D341Med (cell line): Measurements from ENCODE around the gene ERC1.
A peak's percentile ranks its signal among the peaks of the same experiment; 100 is the strongest.
"Not testable (repeated sequence)": the region's sequence is repeated elsewhere in the genome, so short reads cannot be mapped to it uniquely, and the experiment has no call there.

Experiments used
- DNase-seq: peaks from one replicate; pipeline ENCODE4 v3.0.0; 2012; ENCODE audit warnings: low spot score

The ERC1 gene

GRCh38 chr12:1222858-1223639 is 232.0 kb downstream of the ERC1 start:
- DNase-seq, result no peak

DNA sequence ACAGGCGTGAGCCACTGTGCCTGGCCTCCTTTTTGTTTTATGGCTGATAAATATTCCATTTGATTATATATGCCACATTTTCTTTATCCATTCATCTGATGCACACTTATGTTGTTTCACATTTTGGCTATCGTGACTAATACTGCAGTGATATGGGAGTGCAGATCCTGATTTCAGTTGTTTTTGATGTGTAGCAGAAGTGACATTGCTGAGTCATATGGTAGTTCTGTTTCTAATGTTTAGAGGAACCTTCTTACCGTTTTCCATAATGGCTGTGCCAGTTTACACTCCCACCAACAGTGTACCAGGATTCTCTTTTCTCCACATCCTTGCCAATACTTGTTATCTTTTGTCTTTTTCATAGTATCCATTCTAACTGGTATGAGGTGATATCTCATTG is 235.9 kb downstream of the ERC1 start:
- no peak for DNase-seq

DNA sequence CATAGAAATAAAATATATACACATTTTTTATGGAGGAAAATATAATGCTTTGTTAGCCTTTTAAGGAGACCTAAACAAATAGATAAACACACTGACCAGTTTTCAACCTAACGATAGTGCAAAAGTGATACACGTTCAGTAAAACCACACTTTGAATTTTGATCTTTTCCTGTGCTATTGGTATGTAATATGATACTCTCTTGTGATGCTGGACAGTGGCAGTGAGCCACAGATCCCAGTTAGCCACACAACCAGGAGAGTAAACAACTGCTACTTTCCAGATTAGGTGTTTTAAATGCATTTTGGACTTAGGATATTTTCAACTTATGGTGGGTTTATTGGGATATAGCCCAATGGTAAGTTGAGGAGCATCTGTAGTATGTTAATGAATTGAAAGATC is 243.1 kb downstream of the ERC1 start:
- no peak for DNase-seq

- DNase-seq, result no peak
Measured at GRCh38 chr12:1246637-1247036, 255.6 kb downstream of the ERC1 start.

- DNase-seq, result no peak
Measured at GRCh38 chr12:1250641-1251040, 259.6 kb downstream of the ERC1 start.

GRCh38 chr12:1252758-1253157 is 261.7 kb downstream of the ERC1 start:
- DNase-seq, result no peak

DNA sequence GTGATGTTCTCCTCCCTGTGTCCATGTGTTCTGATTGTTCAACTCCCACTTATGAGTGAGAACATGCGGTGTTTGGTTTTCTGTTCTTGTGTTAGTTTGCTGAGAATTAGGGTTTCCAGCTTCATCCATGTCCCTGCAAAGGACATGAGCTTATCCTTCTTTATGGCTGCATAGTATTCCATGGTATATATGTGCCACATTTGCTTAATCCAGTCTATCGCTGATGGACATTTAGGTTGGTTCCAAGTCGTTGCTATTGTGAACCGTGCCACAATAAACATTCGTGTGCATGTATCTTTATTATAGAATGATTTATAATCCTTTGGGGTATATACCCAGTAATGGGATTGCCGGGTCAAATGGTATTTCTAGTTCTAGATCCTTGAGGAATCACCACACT is 264.1 kb downstream of the ERC1 start:
- not testable (repeated sequence) for DNase-seq

DNA sequence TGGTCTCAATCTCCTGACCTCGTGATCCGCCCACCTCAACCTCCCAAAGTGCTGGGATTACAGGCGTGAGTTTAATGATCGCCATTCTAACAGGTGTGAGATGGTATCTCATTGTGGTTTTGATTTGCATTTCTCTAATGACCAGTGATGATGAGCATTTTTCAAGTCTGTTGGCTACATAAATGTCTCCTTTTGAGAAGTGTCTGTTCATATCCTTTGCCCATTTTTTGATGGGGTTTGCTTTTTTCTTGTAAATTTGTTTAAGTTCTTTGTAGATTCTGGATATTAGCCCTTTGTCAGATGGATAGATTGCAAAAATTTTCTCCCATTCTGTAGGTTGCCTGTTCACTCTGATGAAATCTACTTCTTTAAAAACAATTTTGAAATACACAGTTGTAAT is 264.8 kb downstream of the ERC1 start:
- DNase-seq, result not testable (repeated sequence)

DNA sequence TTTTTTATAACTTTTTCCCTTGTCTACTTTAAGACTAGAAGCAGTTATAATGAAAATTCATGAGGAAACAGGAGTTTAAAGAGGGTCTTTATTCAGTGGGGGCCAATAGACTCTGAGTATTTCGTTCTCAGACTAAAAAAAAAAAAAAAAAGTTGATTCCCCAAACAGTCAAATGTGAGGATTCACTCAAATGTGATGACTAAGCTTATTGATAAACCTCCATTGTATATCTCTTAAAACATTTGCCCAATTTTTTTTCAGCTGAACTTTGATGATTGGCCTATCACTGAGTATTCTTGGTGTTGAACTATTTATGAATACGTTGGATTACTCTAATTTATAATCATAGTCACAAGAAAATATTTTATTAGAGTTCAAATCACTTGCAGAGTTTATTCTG is 265.3 kb downstream of the ERC1 start:
- no peak for DNase-seq

DNA sequence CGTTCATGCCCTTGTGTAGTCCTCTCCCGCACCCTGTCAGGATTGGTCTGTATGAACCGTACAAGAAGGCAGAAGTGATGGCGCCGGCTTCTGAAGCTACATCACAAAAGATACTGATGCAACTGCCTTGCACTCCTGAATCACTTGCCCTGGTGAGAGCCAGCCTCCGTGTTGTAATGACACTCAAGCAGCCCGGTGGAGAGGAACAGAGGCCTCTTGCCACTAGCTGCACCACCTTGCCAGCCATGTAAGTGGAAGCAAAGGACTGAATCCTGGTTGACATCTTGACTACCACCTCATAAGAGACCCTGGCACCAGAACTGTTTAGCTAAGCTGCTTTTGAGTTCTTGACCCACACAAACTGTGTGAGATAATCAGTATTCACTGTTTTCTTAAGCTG is 266.0 kb downstream of the ERC1 start:
- DNase-seq, result no peak

DNA sequence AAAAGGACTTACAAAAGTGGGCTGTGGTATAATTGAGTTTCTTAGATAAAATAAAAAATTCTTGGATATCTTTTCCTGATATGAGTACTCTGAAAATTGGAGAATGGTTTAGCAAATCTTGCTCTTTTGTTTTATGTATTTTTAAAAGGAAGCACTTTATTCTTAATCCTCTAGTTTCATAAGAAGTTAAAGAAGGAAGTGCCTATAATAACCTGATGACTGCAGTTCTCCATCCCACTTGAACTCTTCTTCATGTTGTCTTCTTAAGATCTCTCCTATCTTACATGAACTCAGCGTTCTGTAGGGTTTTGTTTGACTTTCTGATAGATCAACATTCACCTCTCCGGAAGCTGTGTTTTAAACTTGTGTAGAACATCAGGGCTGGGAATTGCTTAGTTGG is 271.0 kb downstream of the ERC1 start:
- DNase-seq, result no peak

GRCh38 chr12:1267243-1267642 is 276.2 kb downstream of the ERC1 start:
- no peak for DNase-seq

DNA sequence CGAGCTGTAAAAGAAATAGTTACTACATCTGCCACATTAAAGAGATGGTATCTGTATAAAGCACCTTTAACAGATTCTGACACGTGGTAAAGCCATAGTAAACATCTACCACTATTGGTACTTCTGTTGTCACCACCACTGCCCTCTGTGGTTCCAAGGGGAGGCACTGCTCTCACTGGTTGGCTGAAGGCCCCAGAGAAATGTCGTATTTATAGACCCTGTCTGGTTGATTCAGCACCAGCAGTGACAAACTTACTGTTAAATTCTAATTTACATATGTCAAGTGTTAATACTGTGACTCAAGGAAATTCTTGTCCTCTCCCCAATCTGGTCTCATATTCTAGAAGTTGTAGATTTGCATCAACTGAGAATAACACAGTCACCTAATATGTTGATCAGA is 281.1 kb downstream of the ERC1 start:
- DNase-seq, result no peak

- DNase-seq, result no peak
Measured at GRCh38 chr12:1273051-1273450, 282.0 kb downstream of the ERC1 start.

DNA sequence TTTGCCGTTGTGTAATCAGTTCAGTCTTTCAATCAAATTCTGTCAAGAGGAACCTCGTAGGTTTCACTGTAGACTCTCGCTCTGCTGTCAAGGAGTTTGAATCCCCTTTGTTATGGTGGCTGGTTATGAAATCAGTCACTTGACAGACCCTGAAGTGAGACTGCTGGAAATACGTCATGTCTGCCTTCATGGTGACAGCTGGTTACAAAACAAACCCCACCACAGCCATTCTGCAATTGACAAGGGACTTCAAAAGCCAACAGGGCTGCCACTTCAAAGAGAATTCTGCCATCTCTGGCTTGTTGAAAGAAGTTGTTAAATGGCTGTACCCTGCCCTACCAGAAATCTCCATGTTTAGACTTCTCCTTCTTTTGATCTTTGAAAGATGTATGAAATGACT is 286.9 kb downstream of the ERC1 start:
- no peak for DNase-seq

GRCh38 chr12:1279050-1279449 is 288.0 kb downstream of the ERC1 start:
- DNase-seq, result no peak

GRCh38 chr12:1280059-1280458 is 289.0 kb downstream of the ERC1 start:
- no peak for DNase-seq

- DNase-seq, result no peak
Measured at GRCh38 chr12:1281683-1282366, 290.8 kb downstream of the ERC1 start.

DNA sequence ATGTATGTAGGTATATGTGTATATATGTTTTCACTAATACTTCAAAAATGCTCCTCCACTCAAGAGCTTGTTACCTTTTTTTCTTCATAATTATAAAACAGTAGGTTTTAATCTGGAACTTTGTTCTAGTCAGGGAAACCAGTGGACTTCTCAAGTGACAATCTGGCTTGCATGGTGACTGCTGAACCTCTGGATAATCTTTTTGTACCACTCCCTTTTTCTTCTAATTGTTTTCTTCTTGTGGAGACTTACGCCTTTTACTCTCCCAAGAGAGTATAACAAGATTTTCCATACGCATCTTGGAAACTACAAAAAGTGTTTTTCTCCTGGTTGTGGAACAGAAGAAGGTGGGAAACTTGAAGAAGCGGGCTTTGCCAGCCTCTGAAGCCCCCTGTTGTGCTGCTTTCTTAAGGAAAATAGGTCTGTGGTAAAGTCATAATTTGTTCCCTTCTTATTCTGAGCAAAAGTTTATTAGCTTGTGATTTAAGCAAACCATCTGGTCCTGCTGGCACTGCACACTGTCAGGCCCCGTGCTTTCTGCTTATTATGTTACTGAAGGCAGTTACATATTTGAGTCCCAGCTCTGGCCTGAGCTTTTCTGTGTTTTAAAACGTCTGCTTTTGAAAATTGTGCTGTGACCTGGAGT is 291.8 kb downstream of the ERC1 start:
- peak; percentile 38 for DNase-seq

DNA sequence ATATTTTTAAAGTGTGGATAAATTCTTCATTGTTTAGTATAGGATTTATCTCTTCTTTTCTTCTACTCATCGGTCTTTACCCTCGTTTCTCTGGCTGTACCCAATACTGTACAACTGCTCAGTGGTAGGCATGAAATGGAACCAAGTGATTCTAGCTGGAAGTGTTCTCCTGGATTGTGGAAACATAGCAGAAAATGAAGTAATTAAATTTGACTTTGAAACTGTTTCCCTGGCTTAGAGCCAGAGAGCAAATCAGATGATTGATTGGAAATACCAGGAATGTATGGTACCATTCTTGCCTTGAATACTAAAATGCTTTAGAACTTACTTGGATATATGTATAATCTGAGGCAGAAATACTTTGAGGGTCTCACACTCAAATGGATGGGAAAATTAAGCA is 292.3 kb downstream of the ERC1 start:
- DNase-seq, result no peak

GRCh38 chr12:1284611-1285010 is 293.6 kb downstream of the ERC1 start:
- DNase-seq, result no peak

- DNase-seq, result no peak
Measured at GRCh38 chr12:1287446-1287975, 296.5 kb downstream of the ERC1 start.

GRCh38 chr12:1288333-1288732 is 297.3 kb downstream of the ERC1 start:
- DNase-seq, result no peak
